SIG-M5 treated with dmso at 0.1 percent for 504 hours (cell line): ENCODE results near the gene PREX1.
A peak's percentile ranks its signal among the peaks of the same experiment; 100 is the strongest.

Experiments used
- DNase-seq: peaks from one replicate; lab custom pipeline; 2025; ENCODE audit not compliant: unreplicated experiment; lab: John Stamatoyannopoulos, UW

PREX1 gene

GRCh38 chr20:48721324-48722001 is 106.3 kb downstream of the PREX1 start:
- DNase-seq, result no peak

GRCh38 chr20:48720256-48720985 is 107.4 kb downstream of the PREX1 start:
- no peak for DNase-seq

GRCh38 chr20:48719598-48720255 is 108.1 kb downstream of the PREX1 start:
- no peak for DNase-seq

GRCh38 chr20:48718786-48719578 is 108.8 kb downstream of the PREX1 start:
- no peak for DNase-seq

- no peak for DNase-seq
These were observed 110.0 kb downstream of the PREX1 start for GRCh38 chr20:48717680-48718223.

- DNase-seq, result no peak
These were observed 110.6 kb downstream of the PREX1 start for GRCh38 chr20:48717095-48717672.

GRCh38 chr20:48716541-48716940 is 111.3 kb downstream of the PREX1 start:
- DNase-seq, result no peak

GRCh38 chr20:48716086-48716485 is 111.7 kb downstream of the PREX1 start:
- no peak for DNase-seq

- no peak for DNase-seq
These were observed 113.0 kb downstream of the PREX1 start for GRCh38 chr20:48714764-48715163.

- no peak for DNase-seq
These were observed 115.9 kb downstream of the PREX1 start for GRCh38 chr20:48711696-48712464.

- DNase-seq, result no peak
These were observed 116.8 kb downstream of the PREX1 start for GRCh38 chr20:48711044-48711428.

- no peak for DNase-seq
These were observed 117.3 kb downstream of the PREX1 start for GRCh38 chr20:48710341-48711043.

- DNase-seq, result no peak
These were observed 118.1 kb downstream of the PREX1 start for GRCh38 chr20:48709744-48710143.

GRCh38 chr20:48709058-48709691 is 118.6 kb downstream of the PREX1 start:
- DNase-seq, result no peak

GRCh38 chr20:48708630-48709029 is 119.2 kb downstream of the PREX1 start:
- DNase-seq, result no peak

GRCh38 chr20:48708116-48708515 is 119.7 kb downstream of the PREX1 start:
- DNase-seq, result no peak

- DNase-seq, result no peak
These were observed 121.0 kb downstream of the PREX1 start for GRCh38 chr20:48706710-48707365.

- DNase-seq, result peak; percentile 76
These were observed 121.6 kb downstream of the PREX1 start for GRCh38 chr20:48706116-48706656.
